ENCODE results near the gene GFOD1.

- TF ChIP-seq CTCF (IDR thresholded peaks at IDR 0.05) (peak; percentile 53 to 97 (median 91)), POLR2A (IDR thresholded peaks at IDR 0.05) (no peak)
Measured at GRCh38 chr6:13336553-13336952, 150.8 kb downstream of the GFOD1 start.

Data from sigmoid colon (tissue), 3 donors.